ENCODE results near the gene ZNF382. TPM values are rescaled to one million over a fixed set of nuclear protein-coding genes. Genes with fewer than 3 reads are reported as not detected.
A peak's percentile ranks its signal among the peaks of the same experiment; 100 is the strongest.
"Not testable (repeated sequence)": the region's sequence is repeated elsewhere in the genome, so short reads cannot be mapped to it uniquely, and the experiment has no call there.

ZNF382 gene
- total RNA-seq = 8.8 and 10.8 TPM in 2 replicates

DNA sequence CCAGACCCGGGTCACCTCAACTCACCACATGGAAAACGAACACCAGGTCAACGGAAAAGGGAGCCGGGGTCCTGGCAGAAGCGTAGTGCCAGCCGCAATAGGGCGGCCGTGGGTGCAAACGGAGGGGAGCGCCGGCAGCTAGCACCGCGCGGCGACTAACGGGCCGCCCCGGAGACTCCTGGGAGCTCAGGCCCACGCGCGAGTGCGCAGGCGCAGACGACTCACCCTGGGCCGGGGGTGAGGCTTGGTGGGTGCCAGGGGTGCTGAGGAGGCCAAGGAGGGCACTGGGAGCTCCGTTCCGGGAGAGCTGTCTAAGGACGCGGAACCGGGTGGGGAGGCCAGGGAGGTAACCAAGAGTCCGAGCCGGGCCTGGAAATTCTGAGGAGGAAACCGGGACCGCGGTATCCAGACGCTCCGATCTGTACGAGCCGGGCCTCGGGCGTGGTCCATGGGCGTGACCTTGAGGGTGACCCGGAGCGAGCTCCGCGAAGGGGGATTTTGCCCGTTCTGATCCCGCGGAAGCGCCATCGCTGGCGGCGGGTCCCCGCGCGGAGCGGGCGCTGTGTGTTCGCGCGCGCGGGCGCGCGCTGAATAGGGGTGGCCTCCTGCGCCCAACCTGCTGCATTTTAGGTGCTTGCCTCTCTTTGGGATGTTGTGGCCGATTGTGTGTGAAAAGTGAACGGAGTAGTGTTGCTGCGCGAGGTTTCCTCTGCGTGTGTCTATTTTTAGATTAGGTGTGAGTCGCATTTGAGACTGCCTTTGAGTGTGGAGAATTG, at the start of gene ZNF382:
TSS of gene ZNF382 (plus strand) at position 213 of the 776 bp plus-strand sequence. CDS start 4,602 bp downstream, outside the sequence.
- Mint-ChIP-seq H3K27ac (peak within 1 kb of the TSS; percentile 89), H3K4me1 (ENCODE audit: low read depth) (peaks cover 17% of the 10 kb centered on the region), H3K4me3 (ENCODE audit: low read depth) (peak within 1 kb of the TSS; percentile 87), H3K9me3 (peaks cover 48% of the 10 kb centered on the region), H3K27me3 (ENCODE audit: low read depth) (no peaks in the 10 kb centered on the region), H3K36me3 (ENCODE audit: low read depth) (peaks cover 63% of the 10 kb centered on the region)
- peak; percentile 81 for DNase-seq (ENCODE audit: low spot score)
- intact Hi-C loops (cut with micrococcal nuclease) = loop anchor here (1.0 to 2.0 kb wide), 3 partner anchors 76 to 116 kb away; partner anchors contain the start of genes ZNF260, ZNF566 and ZNF567

DNA sequence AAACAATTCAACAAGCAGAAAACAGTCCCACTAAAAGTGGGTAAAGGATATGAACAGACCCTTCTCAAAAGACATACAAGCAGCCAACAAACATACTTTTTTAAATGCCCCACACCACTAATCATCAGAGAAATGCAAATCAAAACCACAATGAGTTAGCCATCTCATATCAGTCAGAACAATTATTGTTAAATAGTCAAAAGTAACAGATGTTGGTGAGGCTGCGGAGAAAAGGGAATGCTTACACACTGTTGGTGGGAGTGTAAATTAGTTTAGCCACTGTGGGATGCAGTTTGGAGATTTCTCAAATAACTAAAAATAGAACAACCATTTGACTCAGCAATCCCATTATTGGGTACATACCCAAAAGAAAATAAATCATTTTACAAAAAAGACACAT, 40.7 kb upstream of the ZNF382 start:
- intact Hi-C loops (cut with micrococcal nuclease) = no loop called here
- no peak overlapping the region for H3K4me3 Mint-ChIP-seq (ENCODE audit: low read depth)
- H3K27ac Mint-ChIP-seq = no peak overlapping the region
- no peaks in the 10 kb centered on the region for H3K27me3 Mint-ChIP-seq (ENCODE audit: low read depth)
- H3K9me3 Mint-ChIP-seq = peaks cover 80% of the 10 kb centered on the region
- peaks cover 92% of the 10 kb centered on the region for H3K36me3 Mint-ChIP-seq (ENCODE audit: low read depth)
- no peaks in the 10 kb centered on the region for H3K4me1 Mint-ChIP-seq (ENCODE audit: low read depth)
- no peak for DNase-seq (ENCODE audit: low spot score)

DNA sequence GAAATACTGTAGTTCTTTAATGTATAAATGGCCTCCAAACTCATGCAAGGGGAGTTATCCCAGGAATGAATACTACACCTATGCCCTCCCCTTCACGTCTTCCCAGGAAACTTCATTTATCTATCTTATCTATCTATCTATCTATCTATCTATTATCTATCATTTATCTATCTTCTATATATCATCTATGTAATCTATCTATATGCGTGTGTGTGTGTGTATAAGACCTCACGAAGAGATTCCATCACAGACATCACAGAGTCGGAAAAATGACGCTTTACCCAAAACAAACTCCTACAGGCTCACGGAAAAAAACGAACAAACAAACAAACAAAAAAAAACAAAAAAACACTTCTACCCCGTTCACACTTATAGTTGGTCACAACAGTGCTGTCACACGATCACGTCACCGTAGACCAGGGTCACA, 32.5 kb upstream of the ZNF382 start:
- H3K27me3 Mint-ChIP-seq (ENCODE audit: low read depth) = no peaks in the 10 kb centered on the region
- H3K9me3 Mint-ChIP-seq = peaks cover 47% of the 10 kb centered on the region
- intact Hi-C loops (cut with micrococcal nuclease) = loop anchor here (1.0 to 5.0 kb wide), 4 partner anchors 32 to 280 kb away; partner anchors contain the start of genes ZNF260, ZNF345 and ZNF567
- peak overlapping the region; percentile 95 for H3K27ac Mint-ChIP-seq
- peak overlapping the region; percentile 93 for H3K4me3 Mint-ChIP-seq (ENCODE audit: low read depth)
- H3K4me1 Mint-ChIP-seq (ENCODE audit: low read depth) = peaks cover 24% of the 10 kb centered on the region
- DNase-seq (ENCODE audit: low spot score) = no peak
- peaks cover 88% of the 10 kb centered on the region for H3K36me3 Mint-ChIP-seq (ENCODE audit: low read depth)

DNA sequence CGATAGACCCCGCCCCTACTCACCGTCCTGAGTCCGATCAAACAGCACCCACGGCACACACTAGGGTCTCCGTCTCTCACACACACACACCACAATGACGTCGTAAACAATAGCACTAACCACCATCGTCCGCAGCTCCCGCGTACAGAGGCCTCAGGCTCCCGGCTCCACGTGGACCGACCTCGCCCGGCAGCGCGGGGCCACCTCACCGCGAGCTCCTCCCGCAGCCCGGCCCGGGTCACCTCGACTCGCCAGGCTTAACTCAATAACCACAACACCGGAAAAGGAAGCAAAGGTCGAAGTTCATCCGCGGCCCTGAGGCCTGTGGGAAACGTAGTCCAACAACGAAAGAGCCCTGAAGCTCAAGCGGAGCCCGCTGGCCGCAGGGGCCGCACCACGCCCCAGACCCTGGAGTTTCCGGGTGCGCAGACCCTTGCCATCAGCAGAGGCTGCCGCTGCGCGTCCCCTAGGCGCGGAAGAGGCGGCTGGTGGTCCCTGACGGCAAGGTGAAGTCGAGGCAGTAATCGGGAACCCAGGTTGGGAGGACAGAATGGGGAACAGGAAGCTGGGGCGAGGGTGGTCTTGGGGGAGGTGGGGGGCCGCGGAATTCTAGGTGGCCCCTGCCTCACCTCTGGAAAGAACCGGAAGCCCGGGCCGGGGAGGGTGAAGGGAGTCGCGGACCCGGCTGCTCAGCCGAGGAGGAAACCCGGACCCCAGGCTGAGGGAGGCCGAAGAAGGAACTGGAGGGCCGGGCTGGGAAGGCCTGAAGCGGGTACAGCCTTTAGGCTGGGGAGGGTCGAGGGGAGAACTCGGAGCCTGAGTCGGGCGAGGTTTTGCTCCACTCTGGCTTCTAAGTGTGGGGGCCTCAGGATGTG, 31.9 kb upstream of the ZNF382 start, which contains the start of gene ZNF529:
TSS of gene ZNF529 (minus strand) at position 273 of the 875 bp plus-strand sequence. CDS start 946 bp downstream, outside the sequence.
- Mint-ChIP-seq H3K27me3 (ENCODE audit: low read depth) (no peaks in the 10 kb centered on the region), H3K27ac (peak within 1 kb of the TSS; percentile 95), H3K4me1 (ENCODE audit: low read depth) (peaks cover 24% of the 10 kb centered on the region), H3K4me3 (ENCODE audit: low read depth) (peak within 1 kb of the TSS; percentile 93), H3K9me3 (peaks cover 44% of the 10 kb centered on the region), H3K36me3 (ENCODE audit: low read depth) (peaks cover 86% of the 10 kb centered on the region)
- intact Hi-C loops (cut with micrococcal nuclease) = loop anchor here (1.0 to 5.0 kb wide), 4 partner anchors 31 to 279 kb away; partner anchors contain the start of genes ZNF260, ZNF345 and ZNF567
- peak; percentile 85 for DNase-seq (ENCODE audit: low spot score)

DNA sequence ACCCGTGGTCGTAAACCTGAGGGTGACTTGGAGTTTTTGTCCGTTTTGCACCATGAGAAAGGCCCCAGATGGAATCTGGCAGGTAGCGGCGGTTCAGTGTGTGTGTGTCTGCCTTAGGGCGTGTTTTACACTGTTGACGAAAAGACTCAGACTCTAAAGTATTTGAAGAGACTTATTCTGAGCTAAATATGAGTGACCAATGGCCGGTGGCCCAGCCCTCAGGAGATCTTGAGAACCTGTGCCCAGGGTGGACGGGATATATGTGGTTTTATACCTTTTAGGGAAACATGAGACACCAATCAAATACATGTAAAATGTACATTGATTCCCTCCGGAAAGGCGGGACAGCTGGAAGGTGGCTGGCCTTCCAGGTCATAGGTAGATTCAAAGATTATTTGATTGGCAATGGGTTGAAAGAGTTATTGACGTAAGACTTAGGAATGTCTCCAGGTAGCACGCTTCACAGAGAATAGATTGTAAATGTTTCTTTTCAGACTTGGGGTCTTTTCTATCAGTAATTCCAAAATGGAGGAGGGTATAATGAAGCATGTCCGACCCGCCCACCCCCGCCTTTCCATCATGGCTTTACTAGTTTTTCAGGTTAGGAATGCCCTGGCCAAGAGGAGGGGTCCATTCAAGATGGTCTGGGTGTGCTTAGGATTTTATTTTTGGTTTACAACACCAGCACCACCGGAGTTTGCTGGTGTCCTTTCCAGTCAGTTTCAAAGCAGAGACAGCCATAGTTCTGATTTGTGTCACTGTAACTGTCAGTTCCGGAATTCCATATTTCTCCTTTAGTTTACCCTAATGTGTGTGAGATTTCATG, 31.0 kb upstream of the ZNF382 start:
- H3K27me3 Mint-ChIP-seq (ENCODE audit: low read depth) = no peaks in the 10 kb centered on the region
- peaks cover 24% of the 10 kb centered on the region for H3K4me1 Mint-ChIP-seq (ENCODE audit: low read depth)
- intact Hi-C loops (cut with micrococcal nuclease) = loop anchor here (1.0 to 5.0 kb wide), 4 partner anchors 30 to 278 kb away; partner anchors contain the start of genes ZNF260, ZNF345 and ZNF567
- peak; percentile 12 for DNase-seq (ENCODE audit: low spot score)
- H3K27ac Mint-ChIP-seq = peak overlapping the region; percentile 95
- peaks cover 39% of the 10 kb centered on the region for H3K9me3 Mint-ChIP-seq
- H3K36me3 Mint-ChIP-seq (ENCODE audit: low read depth) = peaks cover 86% of the 10 kb centered on the region
- peak overlapping the region; percentile 93 for H3K4me3 Mint-ChIP-seq (ENCODE audit: low read depth)

DNA sequence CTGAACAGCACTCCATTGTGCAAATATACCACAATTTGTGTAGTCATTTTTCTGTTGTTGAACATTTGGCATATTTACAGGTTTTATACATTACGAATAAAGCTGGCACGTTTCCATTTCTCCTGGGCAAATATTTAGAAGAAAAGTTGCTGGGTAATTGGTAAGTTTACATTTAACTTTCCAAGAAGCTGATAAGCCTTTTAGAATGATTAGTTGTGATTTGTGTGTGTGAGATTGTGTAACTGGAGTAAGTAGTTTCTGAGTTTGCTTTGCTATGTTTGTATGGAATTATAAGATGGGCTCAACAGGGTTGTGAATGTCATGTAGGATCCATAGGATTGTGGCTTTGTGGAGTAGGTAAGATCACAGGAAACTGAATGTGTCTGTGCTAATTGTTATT, 30.4 kb upstream of the ZNF382 start:
- peaks cover 40% of the 10 kb centered on the region for H3K9me3 Mint-ChIP-seq
- no peaks in the 10 kb centered on the region for H3K27me3 Mint-ChIP-seq (ENCODE audit: low read depth)
- H3K27ac Mint-ChIP-seq = peak overlapping the region; percentile 6
- peaks cover 86% of the 10 kb centered on the region for H3K36me3 Mint-ChIP-seq (ENCODE audit: low read depth)
- intact Hi-C loops (cut with micrococcal nuclease) = loop anchor here (5.0 kb wide), 2 partner anchors 113 to 278 kb away; partner anchors contain the start of genes ZNF345 and ZNF567
- H3K4me1 Mint-ChIP-seq (ENCODE audit: low read depth) = peaks cover 24% of the 10 kb centered on the region
- peak overlapping the region; percentile 93 for H3K4me3 Mint-ChIP-seq (ENCODE audit: low read depth)
- no peak for DNase-seq (ENCODE audit: low spot score)

DNA sequence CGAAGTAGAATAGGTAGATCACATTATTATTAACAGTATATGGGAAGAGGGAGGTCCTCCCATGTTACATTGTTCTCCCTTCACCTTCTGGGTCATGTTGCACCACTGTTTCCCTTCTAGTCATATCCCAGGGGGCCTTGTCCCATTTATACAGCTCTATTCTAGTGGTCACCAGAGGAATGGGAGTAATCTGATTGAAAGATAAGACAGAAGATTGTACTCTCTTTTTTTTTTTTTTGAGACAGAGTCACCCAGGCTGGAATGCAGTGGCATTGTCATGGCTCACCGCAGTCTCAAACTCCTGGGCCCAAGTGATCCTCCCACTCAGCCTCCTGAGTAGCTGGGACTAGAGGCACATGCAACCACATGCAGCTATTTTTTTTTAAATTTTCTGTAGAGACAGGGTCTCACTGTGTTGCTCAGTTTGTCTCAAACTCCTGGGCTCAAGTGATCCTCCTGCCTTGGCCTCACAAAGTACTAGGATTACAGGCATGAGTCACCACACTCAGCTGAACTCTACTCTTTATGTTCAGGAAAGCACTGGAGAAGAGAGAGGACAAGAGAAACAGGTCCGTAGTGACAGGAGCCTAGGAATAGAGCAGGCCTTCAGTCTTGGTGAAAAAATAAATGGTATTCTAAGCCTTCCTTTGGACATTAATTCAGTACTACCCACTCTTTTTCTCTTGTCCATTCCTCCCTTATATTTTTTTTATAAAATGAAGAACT, 27.7 kb upstream of the ZNF382 start:
- Mint-ChIP-seq H3K4me3 (ENCODE audit: low read depth) (no peak overlapping the region), H3K4me1 (ENCODE audit: low read depth) (peaks cover 17% of the 10 kb centered on the region), H3K27ac (no peak overlapping the region), H3K9me3 (peaks cover 48% of the 10 kb centered on the region), H3K27me3 (ENCODE audit: low read depth) (no peaks in the 10 kb centered on the region), H3K36me3 (ENCODE audit: low read depth) (peaks cover 93% of the 10 kb centered on the region)
- intact Hi-C loops (cut with micrococcal nuclease) = no loop called here
- no peak for DNase-seq (ENCODE audit: low spot score)

DNA sequence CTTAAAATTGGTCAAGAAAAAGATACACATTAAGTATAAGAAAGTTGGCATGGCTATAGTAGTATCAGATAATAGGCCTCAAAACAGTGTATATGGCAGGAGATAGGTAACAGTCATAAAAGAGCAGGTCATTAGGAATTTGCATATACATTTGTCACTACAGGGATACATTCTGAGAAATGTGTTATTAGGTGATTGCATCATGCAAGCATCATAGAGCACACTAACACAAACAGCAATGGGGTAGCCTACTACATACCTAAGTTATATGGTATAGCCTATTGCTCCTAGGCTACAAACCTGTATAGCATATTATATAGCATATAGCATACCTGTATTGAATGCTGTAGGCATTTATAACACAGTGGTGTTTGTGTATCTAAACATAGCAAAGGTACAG, 25.9 kb upstream of the ZNF382 start:
- H3K27ac Mint-ChIP-seq = no peak overlapping the region
- H3K4me3 Mint-ChIP-seq (ENCODE audit: low read depth) = no peak overlapping the region
- peaks cover 59% of the 10 kb centered on the region for H3K9me3 Mint-ChIP-seq
- no peaks in the 10 kb centered on the region for H3K27me3 Mint-ChIP-seq (ENCODE audit: low read depth)
- intact Hi-C loops (cut with micrococcal nuclease) = no loop called here
- H3K4me1 Mint-ChIP-seq (ENCODE audit: low read depth) = peaks cover 6% of the 10 kb centered on the region
- no peak for DNase-seq (ENCODE audit: low spot score)
- peaks cover 94% of the 10 kb centered on the region for H3K36me3 Mint-ChIP-seq (ENCODE audit: low read depth)

DNA sequence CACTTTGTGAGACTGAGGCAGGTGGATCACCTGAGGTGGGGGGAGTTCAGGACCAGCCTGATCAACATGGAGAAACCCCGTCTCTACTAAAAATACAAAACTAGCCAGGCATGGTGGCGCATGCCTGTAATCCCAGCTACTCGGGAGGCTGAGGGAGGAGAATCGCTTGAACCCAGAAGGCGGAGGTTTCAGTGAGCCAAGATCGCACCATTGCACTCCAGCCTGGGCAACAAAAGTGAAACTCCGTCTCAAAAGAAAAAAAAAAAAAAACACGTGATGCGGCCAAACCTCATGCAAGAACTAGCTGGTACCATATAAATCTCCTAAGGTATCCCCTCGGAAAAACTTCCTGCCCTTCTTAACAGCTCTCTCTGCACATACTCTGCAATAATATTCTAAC, 2.4 kb upstream of the ZNF382 start:
- DNase-seq (ENCODE audit: low spot score); H3K27me3 Mint-ChIP-seq (ENCODE audit: low read depth); H3K4me3 Mint-ChIP-seq (ENCODE audit: low read depth); H3K27ac Mint-ChIP-seq; intact Hi-C loops (cut with micrococcal nuclease): not testable (repeated sequence)
- Mint-ChIP-seq H3K36me3 (ENCODE audit: low read depth) (peaks cover 48% of the 10 kb centered on the region), H3K4me1 (ENCODE audit: low read depth) (peaks cover 17% of the 10 kb centered on the region), H3K9me3 (peaks cover 42% of the 10 kb centered on the region)

DNA sequence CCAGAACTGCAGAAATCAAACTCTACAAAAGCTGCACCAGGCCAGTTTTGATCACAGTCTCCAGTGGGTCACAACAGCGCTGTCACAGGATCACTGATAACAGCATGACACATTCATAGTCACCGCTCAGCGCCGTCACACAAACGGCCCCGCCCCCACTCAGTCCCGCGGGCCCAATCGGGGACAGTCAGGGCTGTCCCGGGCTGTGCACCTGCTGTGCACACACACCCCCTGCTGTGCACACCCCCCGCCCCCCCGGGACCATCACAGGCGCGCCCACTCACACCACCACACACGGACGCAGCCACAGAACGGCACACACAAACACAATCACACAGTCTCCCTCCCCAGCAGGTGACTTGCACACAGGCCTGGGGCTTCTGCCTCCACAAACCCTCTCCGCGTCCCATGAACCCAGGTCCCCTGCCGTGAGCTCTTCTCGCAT, 435 bp upstream of the ZNF382 start:
- peak overlapping the region; percentile 89 for H3K27ac Mint-ChIP-seq
- H3K36me3 Mint-ChIP-seq (ENCODE audit: low read depth) = peaks cover 57% of the 10 kb centered on the region
- peak; percentile 81 for DNase-seq (ENCODE audit: low spot score)
- H3K4me1 Mint-ChIP-seq (ENCODE audit: low read depth) = peaks cover 17% of the 10 kb centered on the region
- intact Hi-C loops (cut with micrococcal nuclease) = loop anchor here (1.0 to 2.0 kb wide), 4 partner anchors 31 to 115 kb away; partner anchors contain the start of genes ZNF260, ZNF529, ZNF566 and ZNF567
- peak overlapping the region; percentile 87 for H3K4me3 Mint-ChIP-seq (ENCODE audit: low read depth)
- peaks cover 45% of the 10 kb centered on the region for H3K9me3 Mint-ChIP-seq
- no peaks in the 10 kb centered on the region for H3K27me3 Mint-ChIP-seq (ENCODE audit: low read depth)

DNA sequence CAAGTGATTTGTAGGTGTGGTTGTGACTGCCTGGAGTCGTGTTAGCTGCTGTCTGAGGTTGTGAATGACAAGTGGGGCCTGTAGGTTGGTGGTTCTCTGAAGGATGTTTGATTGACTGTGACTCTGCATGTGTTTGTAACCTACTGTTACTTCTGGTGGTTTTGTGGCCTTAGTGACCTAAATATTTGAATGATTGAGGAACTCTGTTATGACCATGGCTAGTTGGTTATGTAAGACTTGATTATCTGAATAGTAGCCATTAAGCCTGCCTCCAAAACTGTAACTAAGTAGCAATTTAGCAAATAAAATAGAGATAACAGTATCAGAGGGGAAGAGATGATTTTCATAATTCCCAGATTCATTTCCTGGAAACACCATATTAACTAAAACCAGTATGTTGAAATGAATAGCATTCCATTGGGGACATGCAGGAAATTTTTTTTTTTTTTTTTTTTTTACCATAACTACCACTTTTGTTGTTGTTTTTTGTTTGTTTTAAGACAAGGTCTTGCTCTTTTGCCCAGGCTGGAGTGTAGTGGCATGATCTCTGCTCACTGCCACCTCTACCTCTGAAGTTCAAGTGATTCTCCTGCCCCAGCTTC, 865 bp downstream of the ZNF382 start:
- peak overlapping the region; percentile 87 for H3K4me3 Mint-ChIP-seq (ENCODE audit: low read depth)
- no peak for DNase-seq (ENCODE audit: low spot score)
- no peaks in the 10 kb centered on the region for H3K27me3 Mint-ChIP-seq (ENCODE audit: low read depth)
- H3K36me3 Mint-ChIP-seq (ENCODE audit: low read depth) = peaks cover 67% of the 10 kb centered on the region
- peak overlapping the region; percentile 88 for H3K27ac Mint-ChIP-seq
- intact Hi-C loops (cut with micrococcal nuclease) = loop anchor here (1.0 to 2.0 kb wide), 3 partner anchors 77 to 117 kb away; partner anchors contain the start of genes ZNF260, ZNF566 and ZNF567
- peaks cover 48% of the 10 kb centered on the region for H3K9me3 Mint-ChIP-seq
- H3K4me1 Mint-ChIP-seq (ENCODE audit: low read depth) = peaks cover 17% of the 10 kb centered on the region

Data from activated T-helper 2 cell treated with anti-CD3 and anti-CD28 coated beads, Interferon-gamma antibody, Interleukin-2, Interleukin-4, amounts not matched to agents 10 μg/mL and 5 μg/mL and 100 μg/mL, durations not matched to agents 14 hours and 24 hours and 36 hours (primary cell).